HG03066 (cell line): ENCODE results near the gene HK2.

ENCODE experiments used
- ATAC-seq: cut with Tn5 transposase; IDR thresholded peaks from one replicate; pipeline ENCODE4 v1.9.1; 2021; ENCODE audit warnings: low read depth; ENCODE audit not compliant: unreplicated experiment

Gene HK2

DNA sequence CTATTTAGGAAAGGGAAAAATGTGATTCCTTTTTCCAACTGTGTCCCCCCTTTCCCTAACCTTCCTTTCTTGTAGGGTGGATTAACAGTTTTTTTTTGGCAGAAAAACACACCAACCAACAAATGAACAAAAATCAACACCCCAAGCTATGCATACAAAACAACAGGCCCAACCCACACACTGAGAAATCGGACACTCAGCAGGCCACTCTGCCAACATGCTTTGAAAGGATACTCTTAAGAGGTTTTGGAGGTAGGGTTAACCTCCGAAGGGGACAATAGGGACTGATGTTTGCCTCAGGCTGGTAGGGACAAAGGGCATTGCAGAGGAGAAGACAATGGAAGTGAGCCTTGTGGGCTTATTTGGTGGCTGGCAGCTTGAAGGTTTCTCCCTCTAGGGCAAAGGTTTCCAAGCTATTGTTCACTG is 91.4 kb downstream of the HK2 start:
- ATAC-seq: no peak

DNA sequence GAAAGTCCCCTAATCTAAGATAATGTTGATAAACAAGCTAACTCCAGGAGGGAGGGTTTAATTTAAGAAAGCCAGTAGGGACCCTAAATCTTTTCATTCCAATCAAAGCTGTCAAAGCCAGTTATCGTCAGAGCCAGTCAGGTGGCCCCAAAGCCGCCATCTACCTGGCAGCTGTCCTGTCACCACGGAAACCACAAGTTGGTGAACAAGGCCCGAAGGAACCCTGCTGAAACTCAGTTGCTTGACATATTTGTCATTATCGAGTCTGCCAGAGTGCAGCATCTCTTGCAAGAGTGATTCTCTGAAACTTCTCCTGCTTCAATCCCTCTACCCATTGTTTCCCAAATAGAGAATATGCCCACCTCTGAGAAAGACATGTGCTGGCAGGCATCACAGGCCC is 93.7 kb downstream of the HK2 start:
- ATAC-seq: no peak

DNA sequence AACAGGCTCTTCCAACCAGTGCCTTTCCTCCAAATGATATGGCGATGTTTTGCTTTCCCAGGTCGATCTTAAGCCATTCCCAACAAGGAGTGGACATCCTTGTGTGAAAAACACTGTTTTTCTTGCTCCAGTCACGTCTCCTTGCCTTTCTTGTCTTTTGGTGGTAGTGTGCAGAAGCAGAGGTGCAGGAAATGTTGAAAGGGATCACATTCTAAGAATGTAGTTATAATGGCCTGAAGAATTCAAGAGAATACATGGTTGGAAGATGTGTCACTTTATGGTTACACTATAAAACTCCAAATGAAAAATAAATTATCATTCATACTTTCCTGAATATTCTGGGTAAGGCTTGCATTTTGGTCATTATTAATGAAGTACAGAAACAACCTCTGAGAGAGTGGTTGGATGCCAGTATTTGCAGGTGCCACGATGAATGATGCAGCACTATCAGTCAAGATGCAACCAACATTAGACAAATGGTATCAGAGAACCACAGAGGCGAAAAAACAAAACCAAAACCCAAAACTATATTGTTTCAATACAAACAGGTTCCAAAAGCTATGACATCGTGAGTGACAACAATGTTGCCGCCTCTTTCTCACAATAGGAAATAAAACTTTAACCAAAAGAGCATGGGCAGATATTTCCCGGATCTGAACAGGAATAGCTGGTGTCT is 97.0 kb downstream of the HK2 start:
- no peak for ATAC-seq

DNA sequence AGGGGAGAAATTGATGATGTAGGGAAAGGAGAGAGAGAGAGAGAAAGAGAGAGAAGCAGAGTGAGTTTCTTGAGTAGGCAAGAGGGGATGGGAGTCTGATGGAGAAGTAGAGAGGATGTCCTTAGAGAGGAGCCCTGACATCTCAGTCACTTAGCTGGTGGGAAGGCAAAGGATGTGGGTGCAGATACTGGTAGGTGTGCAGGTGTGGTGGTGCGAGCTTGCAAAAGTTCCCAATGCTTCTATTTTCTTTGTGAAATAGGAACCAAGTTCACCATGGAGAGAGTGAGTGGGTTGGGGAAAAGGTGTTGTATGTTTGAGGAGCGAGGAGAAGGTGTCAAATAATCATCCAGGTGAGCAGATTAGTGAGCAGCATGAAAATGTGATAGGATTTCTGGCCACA is 98.0 kb downstream of the HK2 start:
- ATAC-seq: no peak

DNA sequence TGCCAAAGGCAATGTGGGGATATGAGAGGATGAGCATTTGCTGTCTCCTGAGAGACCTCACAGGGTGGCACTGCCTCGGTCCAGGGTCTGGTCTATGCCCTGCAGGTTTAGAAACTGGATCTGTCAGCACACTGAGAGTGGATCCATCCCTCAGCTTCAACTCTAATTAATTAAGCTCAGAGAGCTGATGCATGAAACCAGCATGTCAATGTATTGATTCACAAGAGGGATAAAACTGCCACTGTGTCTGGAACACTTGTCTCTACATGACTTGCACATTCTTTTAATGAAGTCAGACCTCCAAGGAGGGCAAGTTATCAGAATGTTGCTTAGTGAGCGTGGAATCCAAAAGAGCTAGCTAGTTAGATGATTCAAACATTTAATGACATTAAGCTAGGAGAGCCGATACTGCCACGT is 102.1 kb downstream of the HK2 start:
- no peak for ATAC-seq

DNA sequence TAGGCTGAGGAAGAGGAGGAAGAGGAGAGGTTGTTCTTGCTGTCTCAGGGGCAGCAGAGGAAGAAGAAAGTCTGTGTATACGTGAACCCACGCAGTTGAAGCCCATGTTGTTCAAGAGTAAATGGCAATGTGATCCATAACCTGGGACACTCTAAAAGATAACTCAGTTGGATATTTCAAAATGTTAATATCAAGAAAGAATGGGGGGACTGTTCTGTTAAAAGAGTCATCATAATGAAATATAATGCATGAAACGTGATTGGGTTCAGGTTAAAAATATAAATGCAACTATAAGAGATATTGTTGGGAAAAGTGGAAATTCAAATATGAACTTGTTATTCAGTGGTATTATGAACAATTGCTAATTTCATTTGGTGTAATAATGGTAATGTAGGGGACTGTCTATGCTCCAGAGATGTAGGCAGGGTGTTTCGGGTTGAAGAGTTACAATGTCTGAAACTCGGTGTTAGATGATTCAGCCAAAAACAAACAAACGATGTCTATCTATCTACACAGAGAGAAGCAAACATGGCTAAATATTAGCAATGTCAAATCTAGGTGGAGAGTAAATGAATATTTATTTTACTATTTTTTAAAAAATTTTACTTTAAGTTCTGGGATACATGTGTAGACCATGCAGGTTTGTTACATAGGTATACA is 103.4 kb downstream of the HK2 start:
- no peak for ATAC-seq

DNA sequence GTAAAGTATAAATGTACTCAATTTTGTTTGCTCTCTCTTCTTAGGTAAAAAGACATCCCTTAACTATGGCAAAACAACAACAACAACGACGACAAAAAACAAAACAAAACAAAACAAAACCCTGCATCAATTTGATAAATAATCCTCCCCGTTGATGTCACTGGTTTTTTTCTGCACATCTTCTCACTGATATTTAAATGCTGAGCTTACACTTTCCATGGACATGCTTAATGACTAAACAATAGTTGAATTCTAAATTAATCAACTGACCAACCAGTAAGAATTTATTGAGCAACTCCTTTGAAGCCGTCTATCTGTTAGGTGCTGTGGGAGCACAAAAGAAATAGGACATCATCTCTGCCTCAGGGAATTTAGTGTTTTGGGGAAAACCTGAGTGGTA is 104.3 kb downstream of the HK2 start:
- no peak for ATAC-seq

DNA sequence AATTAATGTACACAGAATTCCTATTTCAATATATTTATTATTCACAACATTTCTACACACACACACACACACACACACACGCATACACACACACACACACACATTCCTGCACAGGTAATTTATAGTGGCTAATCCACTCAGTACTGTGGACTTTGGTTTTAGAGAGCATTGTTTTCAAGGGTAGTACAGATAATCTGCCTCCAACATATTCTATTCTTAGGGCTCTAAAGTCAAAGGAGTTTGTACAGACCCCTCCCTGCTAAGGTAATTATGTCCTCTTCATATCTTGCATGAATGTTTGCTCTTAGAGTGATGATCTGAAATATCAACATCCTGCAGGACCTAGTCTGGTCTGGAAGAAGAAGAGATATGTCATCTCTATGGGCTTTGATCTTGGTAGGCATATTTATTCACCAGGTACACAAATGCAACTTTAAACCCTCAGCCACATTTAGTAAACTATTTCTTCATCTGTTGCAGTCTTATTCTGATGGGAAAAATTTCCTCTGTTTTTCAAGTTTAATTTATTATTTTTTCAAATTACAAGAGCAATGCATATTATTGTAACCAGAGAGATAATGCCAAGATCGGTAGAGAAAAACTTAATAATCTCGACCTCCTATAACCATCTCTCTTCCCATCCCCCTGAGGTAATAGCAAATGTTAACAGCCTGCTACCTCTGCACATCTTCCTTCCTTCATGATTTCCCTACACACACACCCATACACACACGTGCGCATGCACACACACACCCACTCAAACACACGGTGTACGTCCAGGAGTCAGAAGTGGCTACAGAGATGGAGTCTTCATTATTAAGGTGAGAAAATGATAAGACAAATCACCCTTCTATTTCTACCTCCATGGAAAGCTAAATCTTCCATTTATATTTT is 106.2 kb downstream of the HK2 start:
- no peak for ATAC-seq

DNA sequence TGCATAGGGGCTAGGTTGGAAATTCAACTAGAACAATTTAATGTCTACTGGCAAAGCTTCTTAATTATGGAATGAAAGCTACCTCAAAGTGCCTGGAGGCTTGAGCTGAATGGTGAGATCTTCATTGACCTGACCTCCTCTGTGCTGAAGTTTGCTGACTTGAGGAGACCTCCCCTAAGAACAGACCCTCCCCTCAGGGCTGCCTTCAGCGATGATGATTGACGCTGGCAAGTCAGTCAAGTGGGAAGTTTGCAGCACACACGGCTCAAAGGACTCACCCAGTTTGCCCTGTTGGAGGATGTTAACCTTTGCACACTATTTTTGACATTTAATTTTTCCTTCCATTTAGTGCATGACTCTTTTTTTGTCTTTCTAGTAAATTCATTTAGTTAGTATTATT is 107.4 kb downstream of the HK2 start:
- ATAC-seq: no peak

DNA sequence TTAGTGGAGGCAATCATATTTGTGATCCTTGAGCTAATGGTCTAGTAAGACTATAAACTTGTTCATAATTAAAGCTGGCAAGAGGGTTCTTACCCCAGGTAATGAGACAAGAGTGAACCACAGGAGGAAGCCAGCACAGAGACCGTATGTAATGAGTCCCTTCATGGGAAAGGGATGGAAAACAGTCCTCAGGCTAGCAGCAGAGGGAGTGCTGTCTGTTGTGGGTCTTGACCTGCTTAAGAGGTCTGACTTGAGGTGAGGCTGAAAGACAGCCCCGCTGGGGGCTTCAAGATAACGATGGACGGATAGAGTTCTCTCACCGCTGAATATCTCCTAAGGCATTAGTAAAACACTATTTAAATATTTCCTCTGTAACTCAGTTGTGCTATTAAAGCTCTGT is 108.3 kb downstream of the HK2 start:
- ATAC-seq: no peak
